GM23338 (cell line): Measurements from ENCODE around the gene DACH2. TPM values are rescaled to one million over a fixed set of nuclear protein-coding genes. Genes with fewer than 3 reads are reported as not detected.
"Not testable (repeated sequence)": the region's sequence is repeated elsewhere in the genome, so short reads cannot be mapped to it uniquely, and the experiment has no call there.

Experiments
- ATAC-seq: fragments of 200-7000 bp; cut with Tn5 transposase; 3 replicates; pipeline ENCODE4 v1.9.1; 2020
- DNase-seq: peaks from one replicate; pipeline ENCODE4 v3.0.0-alpha.2; 2015; ENCODE audit warnings: low spot score
- H2AFZ ChIP-seq: fragments of 200-600 bp; sonication (generic); 2 replicates; pipeline ENCODE4 v1.8.0; 2016; ENCODE audit warnings: antibody characterized with exemption, mild to moderate bottlenecking, moderate library complexity
- H3F3A ChIP-seq: fragments of 200-600 bp; sonication (generic); replicated peaks from 2 replicates; pipeline ENCODE4 v1.8.0; 2017; ENCODE audit warnings: antibody characterized with exemption, mixed run types, low read depth
- H3K27ac ChIP-seq: fragments of 200-600 bp; sonication (generic); 2 replicates; pipeline ENCODE4 v1.6.1; 2016; ENCODE audit warnings: low read depth
- H3K27me3 ChIP-seq: fragments of 200-600 bp; sonication (generic); 2 replicates; pipeline ENCODE4 v1.8.0; 2016; ENCODE audit warnings: mild to moderate bottlenecking, mixed run types, moderate library complexity; ENCODE audit not compliant: insufficient read depth
- H3K36me3 ChIP-seq: fragments of 200-600 bp; sonication (generic); 2 replicates; pipeline ENCODE4 v1.8.0; 2016; ENCODE audit warnings: mild to moderate bottlenecking; ENCODE audit not compliant: insufficient read depth
- H3K4me1 ChIP-seq: fragments of 200-600 bp; sonication (generic); 2 replicates; pipeline ENCODE4 v1.8.0; 2016; ENCODE audit warnings: mild to moderate bottlenecking, moderate library complexity; ENCODE audit not compliant: insufficient read depth
- H3K4me2 ChIP-seq: fragments of 200-600 bp; sonication (generic); 2 replicates; pipeline ENCODE4 v1.7.1; 2017; ENCODE audit warnings: mixed run types
- H3K4me3 ChIP-seq: fragments of 200-600 bp; sonication (generic); 2 replicates; pipeline ENCODE4 v1.6.1; 2016; ENCODE audit warnings: mixed run types
- H3K79me2 ChIP-seq: fragments of 200-600 bp; sonication (generic); replicated peaks from 2 replicates; pipeline ENCODE4 v1.8.0; 2017; ENCODE audit warnings: mild to moderate bottlenecking; ENCODE audit not compliant: insufficient read depth
- H3K9me2 ChIP-seq: fragments of 200-600 bp; sonication (generic); 2 replicates; pipeline ENCODE4 v1.8.0; 2017; ENCODE audit not compliant: insufficient read depth
- H4K20me1 ChIP-seq: fragments of 200-600 bp; sonication (generic); replicated peaks from 2 replicates; pipeline ENCODE4 v1.8.0; 2017; ENCODE audit warnings: mild to moderate bottlenecking; ENCODE audit not compliant: insufficient read depth
- H3K27ac Mint-ChIP-seq: 2 replicates; pipeline ENCODE4 v1.8.0; 2020; ENCODE audit warnings: inconsistent platforms, mild to moderate bottlenecking, moderate library complexity, mixed read lengths
- H3K27me3 Mint-ChIP-seq: 3 replicates; pipeline ENCODE4 v1.8.0; 2022; ENCODE audit warnings: low read depth, mild to moderate bottlenecking, moderate library complexity, mixed read lengths, inconsistent platforms; ENCODE audit not compliant: insufficient read depth, poor library complexity
- H3K36me3 Mint-ChIP-seq: 3 replicates; pipeline ENCODE4 v1.8.0; 2021; ENCODE audit warnings: low read depth, mild to moderate bottlenecking, inconsistent platforms, moderate library complexity, mixed read lengths
- H3K4me1 Mint-ChIP-seq: 3 replicates; pipeline ENCODE4 v1.8.0; 2020; ENCODE audit warnings: mild to moderate bottlenecking, inconsistent platforms, mixed read lengths
- H3K4me3 Mint-ChIP-seq: 3 replicates; pipeline ENCODE4 v1.8.0; 2021; ENCODE audit warnings: moderate library complexity, mild to moderate bottlenecking, inconsistent platforms, mixed read lengths
- H3K9me3 Mint-ChIP-seq: 3 replicates; pipeline ENCODE4 v1.8.0; 2020; ENCODE audit warnings: moderate library complexity, mild to moderate bottlenecking, inconsistent platforms, mixed read lengths
- CREB1 ChIP-seq: fragments of 250-450 bp; sonication (Bioruptor Pico); IDR thresholded peaks from 2 replicates; pipeline ENCODE4 v1.5.0; 2020; ENCODE audit warnings: low read depth, mild to moderate bottlenecking, moderate library complexity
- EZH2 ChIP-seq: fragments of 200-600 bp; sonication (generic); IDR thresholded peaks from one replicate; pipeline ENCODE4 v1.8.0; 2017; ENCODE audit warnings: antibody characterized with exemption, mild to moderate bottlenecking, low read depth; ENCODE audit not compliant: unreplicated experiment
- EZH2phosphoT487 ChIP-seq: fragments of 200-600 bp; sonication (generic); IDR thresholded peaks from one replicate; pipeline ENCODE4 v1.8.1; 2018; ENCODE audit warnings: antibody characterized with exemption; ENCODE audit not compliant: unreplicated experiment
- NANOG ChIP-seq: IDR thresholded peaks from 2 replicates; pipeline ENCODE4 v1.6.1; 2016; ENCODE audit warnings: antibody characterized with exemption, borderline replicate concordance
- POLR2AphosphoS5 ChIP-seq: IDR thresholded peaks from 2 replicates; pipeline ENCODE4 v1.6.1; 2016; ENCODE audit warnings: antibody characterized with exemption, low read depth
- STAT1 ChIP-seq: IDR thresholded peaks from one replicate; pipeline ENCODE4 v1.6.1; 2016; ENCODE audit warnings: antibody characterized with exemption; ENCODE audit not compliant: unreplicated experiment
- ZNF114 ChIP-seq: fragments of 250-450 bp; sonication (Bioruptor Pico); IDR thresholded peaks from 2 replicates; pipeline ENCODE4 v1.5.0; 2020; ENCODE audit warnings: mild to moderate bottlenecking, moderate library complexity
- polyA plus RNA-seq: library from polyadenylated mRNA; unstranded; fragments of >200 nt; fragmentation: Nextera tagmentation; extraction: Ambion mirVana; gene quantifications from 2 replicates; pipeline ENCODE4 v1.2.1, GENCODE V29; 2016
- total RNA-seq: library from RNA; depleted of rRNA; stranded (reverse); fragments of >200 nt; shearing (Covaris generic); gene quantifications from 2 replicates; pipeline ENCODE4 v1.2.3, GENCODE V29; 2014
- TF ChIP-seq, protein P1 (sequence below): fragments of 250-450 bp; sonication (Bioruptor Pico); IDR thresholded peaks from 2 replicates; pipeline ENCODE4 v1.5.0; 2020; ENCODE audit warnings: mild to moderate bottlenecking, moderate library complexity
- TF ChIP-seq, protein P2 (sequence below): IDR thresholded peaks from one replicate; pipeline ENCODE4 v1.6.1; 2018; ENCODE audit warnings: antibody characterized with exemption; ENCODE audit not compliant: unreplicated experiment
- TF ChIP-seq, protein P3 (sequence below), 2 experiments: fragments of 200-600 bp in 1 of 2; sonication (generic) in 1 of 2; conservative IDR thresholded peaks; 2 replicates each; pipeline versions ENCODE4 v1.5.1 to v1.6.1; 2016 to 2017; ENCODE audit warnings: antibody characterized with exemption in 2 of 2, low read depth in 2 of 2, mild to moderate bottlenecking in 2 of 2, moderate library complexity in 1 of 2

The DACH2 gene
- total and polyA plus RNA-seq, 2 experiments from 2014 or later, result 2.4 to 4.6 TPM

DNA sequence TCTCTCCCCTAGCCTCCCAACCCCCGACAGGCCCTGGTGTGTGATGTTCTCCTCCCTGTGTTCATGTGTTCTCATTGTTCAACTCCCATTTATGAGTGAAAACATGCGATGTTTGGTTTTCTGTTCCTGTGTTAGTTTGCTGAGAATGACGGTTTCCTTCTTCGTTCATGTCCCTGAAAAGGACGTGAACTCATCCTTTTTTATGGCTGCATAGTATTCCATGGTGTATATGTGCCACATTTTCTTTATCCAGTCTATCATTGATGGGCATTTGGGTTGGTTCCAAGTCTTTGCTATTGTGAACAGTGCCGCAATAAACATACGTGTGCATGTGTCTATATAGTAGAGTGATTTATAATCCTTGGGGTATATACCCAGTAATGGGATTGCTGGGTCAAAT, 33.1 kb downstream of the DACH2 start:
- DNase-seq, H3K27me3 Mint-ChIP-seq: not testable (repeated sequence)

DNA sequence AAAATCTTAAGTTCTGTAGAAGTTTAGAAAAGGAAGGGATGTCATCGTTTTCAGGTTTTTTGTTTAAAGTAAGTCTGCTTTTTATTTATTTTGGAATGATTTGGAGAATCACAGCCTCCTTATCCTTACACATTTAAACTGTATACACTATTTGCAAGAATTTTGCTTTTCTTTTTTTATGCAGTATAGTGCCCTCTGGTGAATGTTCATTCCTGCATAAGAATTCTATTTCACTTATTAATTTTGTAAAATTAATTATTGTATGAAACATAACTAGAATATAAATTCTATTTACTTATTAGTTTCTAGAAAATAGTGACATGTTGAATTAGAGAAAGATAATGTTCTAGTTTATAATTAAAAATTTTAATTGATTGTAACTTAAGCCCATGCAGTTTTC, 44.6 kb downstream of the DACH2 start:
- peaks cover under 1% of the 10 kb centered on the region for H3K27me3 Mint-ChIP-seq
- H3K9me2 ChIP-seq, result no peaks in the 10 kb centered on the region
- H3K4me3 ChIP-seq, result no peak overlapping the region
- H3K79me2 ChIP-seq, result no peaks in the 10 kb centered on the region
- H3F3A ChIP-seq, result no peaks in the 10 kb centered on the region
- no peaks in the 10 kb centered on the region for H3K4me1 Mint-ChIP-seq
- H3K9me3 Mint-ChIP-seq, result peaks cover 9% of the 10 kb centered on the region
- no peaks in the 10 kb centered on the region for H3K36me3 ChIP-seq
- ATAC-seq, result no peak
- no peak for DNase-seq
- no peak overlapping the region for H3K27ac ChIP-seq
- H3K4me3 Mint-ChIP-seq, result no peak overlapping the region
- H4K20me1 ChIP-seq, result no peaks in the 10 kb centered on the region
- no peak overlapping the region for H3K4me2 ChIP-seq
- H3K27ac Mint-ChIP-seq, result no peak overlapping the region
- no peaks in the 10 kb centered on the region for H3K4me1 ChIP-seq
- H3K36me3 Mint-ChIP-seq, result peaks cover 4% of the 10 kb centered on the region; the same call in 1 of the 3 replicates
- no peak overlapping the region for H2AFZ ChIP-seq
- no peaks in the 10 kb centered on the region for H3K27me3 ChIP-seq
- TF ChIP-seq EZH2 (no peak), STAT1 (no peak), POLR2AphosphoS5 (no peak), EZH2phosphoT487 (no peak), ZNF114 (CRISPR knock-in tag) (no peak), NANOG (no peak), CREB1 (CRISPR knock-in tag) (no peak)
- TF ChIP-seq, protein P1, sequence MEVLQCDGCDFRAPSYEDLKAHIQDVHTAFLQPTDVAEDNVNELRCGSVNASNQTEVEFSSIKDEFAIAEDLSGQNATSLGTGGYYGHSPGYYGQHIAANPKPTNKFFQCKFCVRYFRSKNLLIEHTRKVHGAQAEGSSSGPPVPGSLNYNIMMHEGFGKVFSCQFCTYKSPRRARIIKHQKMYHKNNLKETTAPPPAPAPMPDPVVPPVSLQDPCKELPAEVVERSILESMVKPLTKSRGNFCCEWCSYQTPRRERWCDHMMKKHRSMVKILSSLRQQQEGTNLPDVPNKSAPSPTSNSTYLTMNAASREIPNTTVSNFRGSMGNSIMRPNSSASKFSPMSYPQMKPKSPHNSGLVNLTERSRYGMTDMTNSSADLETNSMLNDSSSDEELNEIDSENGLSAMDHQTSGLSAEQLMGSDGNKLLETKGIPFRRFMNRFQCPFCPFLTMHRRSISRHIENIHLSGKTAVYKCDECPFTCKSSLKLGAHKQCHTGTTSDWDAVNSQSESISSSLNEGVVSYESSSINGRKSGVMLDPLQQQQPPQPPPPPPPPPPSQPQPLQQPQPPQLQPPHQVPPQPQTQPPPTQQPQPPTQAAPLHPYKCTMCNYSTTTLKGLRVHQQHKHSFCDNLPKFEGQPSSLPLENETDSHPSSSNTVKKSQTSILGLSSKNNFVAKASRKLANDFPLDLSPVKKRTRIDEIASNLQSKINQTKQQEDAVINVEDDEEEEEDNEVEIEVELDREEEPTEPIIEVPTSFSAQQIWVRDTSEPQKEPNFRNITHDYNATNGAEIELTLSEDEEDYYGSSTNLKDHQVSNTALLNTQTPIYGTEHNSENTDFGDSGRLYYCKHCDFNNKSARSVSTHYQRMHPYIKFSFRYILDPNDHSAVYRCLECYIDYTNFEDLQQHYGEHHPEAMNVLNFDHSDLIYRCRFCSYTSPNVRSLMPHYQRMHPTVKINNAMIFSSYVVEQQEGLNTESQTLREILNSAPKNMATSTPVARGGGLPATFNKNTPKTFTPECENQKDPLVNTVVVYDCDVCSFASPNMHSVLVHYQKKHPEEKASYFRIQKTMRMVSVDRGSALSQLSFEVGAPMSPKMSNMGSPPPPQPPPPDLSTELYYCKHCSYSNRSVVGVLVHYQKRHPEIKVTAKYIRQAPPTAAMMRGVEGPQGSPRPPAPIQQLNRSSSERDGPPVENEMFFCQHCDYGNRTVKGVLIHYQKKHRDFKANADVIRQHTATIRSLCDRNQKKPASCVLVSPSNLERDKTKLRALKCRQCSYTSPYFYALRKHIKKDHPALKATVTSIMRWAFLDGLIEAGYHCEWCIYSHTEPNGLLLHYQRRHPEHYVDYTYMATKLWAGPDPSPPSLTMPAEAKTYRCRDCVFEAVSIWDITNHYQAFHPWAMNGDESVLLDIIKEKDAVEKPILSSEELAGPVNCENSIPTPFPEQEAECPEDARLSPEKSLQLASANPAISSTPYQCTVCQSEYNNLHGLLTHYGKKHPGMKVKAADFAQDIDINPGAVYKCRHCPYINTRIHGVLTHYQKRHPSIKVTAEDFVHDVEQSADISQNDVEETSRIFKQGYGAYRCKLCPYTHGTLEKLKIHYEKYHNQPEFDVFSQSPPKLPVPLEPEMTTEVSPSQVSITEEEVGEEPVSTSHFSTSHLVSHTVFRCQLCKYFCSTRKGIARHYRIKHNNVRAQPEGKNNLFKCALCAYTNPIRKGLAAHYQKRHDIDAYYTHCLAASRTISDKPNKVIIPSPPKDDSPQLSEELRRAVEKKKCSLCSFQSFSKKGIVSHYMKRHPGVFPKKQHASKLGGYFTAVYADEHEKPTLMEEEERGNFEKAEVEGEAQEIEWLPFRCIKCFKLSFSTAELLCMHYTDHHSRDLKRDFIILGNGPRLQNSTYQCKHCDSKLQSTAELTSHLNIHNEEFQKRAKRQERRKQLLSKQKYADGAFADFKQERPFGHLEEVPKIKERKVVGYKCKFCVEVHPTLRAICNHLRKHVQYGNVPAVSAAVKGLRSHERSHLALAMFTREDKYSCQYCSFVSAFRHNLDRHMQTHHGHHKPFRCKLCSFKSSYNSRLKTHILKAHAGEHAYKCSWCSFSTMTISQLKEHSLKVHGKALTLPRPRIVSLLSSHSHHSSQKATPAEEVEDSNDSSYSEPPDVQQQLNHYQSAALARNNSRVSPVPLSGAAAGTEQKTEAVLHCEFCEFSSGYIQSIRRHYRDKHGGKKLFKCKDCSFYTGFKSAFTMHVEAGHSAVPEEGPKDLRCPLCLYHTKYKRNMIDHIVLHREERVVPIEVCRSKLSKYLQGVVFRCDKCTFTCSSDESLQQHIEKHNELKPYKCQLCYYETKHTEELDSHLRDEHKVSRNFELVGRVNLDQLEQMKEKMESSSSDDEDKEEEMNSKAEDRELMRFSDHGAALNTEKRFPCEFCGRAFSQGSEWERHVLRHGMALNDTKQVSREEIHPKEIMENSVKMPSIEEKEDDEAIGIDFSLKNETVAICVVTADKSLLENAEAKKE (CRISPR knock-in tag), result no peak
- TF ChIP-seq, protein P2, sequence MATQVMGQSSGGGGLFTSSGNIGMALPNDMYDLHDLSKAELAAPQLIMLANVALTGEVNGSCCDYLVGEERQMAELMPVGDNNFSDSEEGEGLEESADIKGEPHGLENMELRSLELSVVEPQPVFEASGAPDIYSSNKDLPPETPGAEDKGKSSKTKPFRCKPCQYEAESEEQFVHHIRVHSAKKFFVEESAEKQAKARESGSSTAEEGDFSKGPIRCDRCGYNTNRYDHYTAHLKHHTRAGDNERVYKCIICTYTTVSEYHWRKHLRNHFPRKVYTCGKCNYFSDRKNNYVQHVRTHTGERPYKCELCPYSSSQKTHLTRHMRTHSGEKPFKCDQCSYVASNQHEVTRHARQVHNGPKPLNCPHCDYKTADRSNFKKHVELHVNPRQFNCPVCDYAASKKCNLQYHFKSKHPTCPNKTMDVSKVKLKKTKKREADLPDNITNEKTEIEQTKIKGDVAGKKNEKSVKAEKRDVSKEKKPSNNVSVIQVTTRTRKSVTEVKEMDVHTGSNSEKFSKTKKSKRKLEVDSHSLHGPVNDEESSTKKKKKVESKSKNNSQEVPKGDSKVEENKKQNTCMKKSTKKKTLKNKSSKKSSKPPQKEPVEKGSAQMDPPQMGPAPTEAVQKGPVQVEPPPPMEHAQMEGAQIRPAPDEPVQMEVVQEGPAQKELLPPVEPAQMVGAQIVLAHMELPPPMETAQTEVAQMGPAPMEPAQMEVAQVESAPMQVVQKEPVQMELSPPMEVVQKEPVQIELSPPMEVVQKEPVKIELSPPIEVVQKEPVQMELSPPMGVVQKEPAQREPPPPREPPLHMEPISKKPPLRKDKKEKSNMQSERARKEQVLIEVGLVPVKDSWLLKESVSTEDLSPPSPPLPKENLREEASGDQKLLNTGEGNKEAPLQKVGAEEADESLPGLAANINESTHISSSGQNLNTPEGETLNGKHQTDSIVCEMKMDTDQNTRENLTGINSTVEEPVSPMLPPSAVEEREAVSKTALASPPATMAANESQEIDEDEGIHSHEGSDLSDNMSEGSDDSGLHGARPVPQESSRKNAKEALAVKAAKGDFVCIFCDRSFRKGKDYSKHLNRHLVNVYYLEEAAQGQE, result no peak
- TF ChIP-seq, protein P3, sequence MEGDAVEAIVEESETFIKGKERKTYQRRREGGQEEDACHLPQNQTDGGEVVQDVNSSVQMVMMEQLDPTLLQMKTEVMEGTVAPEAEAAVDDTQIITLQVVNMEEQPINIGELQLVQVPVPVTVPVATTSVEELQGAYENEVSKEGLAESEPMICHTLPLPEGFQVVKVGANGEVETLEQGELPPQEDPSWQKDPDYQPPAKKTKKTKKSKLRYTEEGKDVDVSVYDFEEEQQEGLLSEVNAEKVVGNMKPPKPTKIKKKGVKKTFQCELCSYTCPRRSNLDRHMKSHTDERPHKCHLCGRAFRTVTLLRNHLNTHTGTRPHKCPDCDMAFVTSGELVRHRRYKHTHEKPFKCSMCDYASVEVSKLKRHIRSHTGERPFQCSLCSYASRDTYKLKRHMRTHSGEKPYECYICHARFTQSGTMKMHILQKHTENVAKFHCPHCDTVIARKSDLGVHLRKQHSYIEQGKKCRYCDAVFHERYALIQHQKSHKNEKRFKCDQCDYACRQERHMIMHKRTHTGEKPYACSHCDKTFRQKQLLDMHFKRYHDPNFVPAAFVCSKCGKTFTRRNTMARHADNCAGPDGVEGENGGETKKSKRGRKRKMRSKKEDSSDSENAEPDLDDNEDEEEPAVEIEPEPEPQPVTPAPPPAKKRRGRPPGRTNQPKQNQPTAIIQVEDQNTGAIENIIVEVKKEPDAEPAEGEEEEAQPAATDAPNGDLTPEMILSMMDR (conservative IDR thresholded peaks at IDR 0.05; ENCODE audit: low read depth in 2 of 2), result no peak

More for the DNA sequence above, 33.1 kb downstream of the DACH2 start:
- not testable (repeated sequence) for H3K4me3 ChIP-seq, H3K9me2 ChIP-seq, H2AFZ ChIP-seq, H3K27ac ChIP-seq, H3K36me3 Mint-ChIP-seq, H3K27ac Mint-ChIP-seq, H4K20me1 ChIP-seq, H3K27me3 ChIP-seq, H3K4me1 ChIP-seq, H3K4me2 ChIP-seq, H3K4me1 Mint-ChIP-seq, H3K36me3 ChIP-seq, H3K9me3 Mint-ChIP-seq, H3K4me3 Mint-ChIP-seq, H3K79me2 ChIP-seq, H3F3A ChIP-seq, ATAC-seq
